A673 (cell line): Measurements from ENCODE around the gene GTPBP10. TPM values are rescaled to one million over a fixed set of nuclear protein-coding genes. Genes with fewer than 3 reads are reported as not detected.

Experiments
- BruUV-seq: library from RNA; stranded (reverse); fragments of 400-500 nt; replicated peaks from 2 replicates; lab custom pipeline; 2021; lab: Mats Ljungman, UMichigan
- CTCF ChIA-PET: fragments of 300-600 bp; sonication (Branson Sonifier 250); formaldehyde crosslinking; loops from one replicate; lab custom pipeline; 2022; ENCODE audit warnings: antibody characterized with exemption; lab: Charles Lee
- POLR2A ChIA-PET: fragments of 300-600 bp; sonication (Branson Sonifier 250); formaldehyde crosslinking; loops from one replicate; lab custom pipeline; 2022; ENCODE audit warnings: antibody characterized with exemption; ENCODE audit not compliant: low non-redundant PET; lab: Charles Lee
- DNase-seq: peaks from one replicate; pipeline ENCODE4 v3.0.0-alpha.2; 2015; ENCODE audit warnings: low spot score
- H3K27ac ChIP-seq: fragments of 200-600 bp; sonication (generic); 2 replicates; pipeline ENCODE4 v1.5.1; 2016; ENCODE audit warnings: mixed run types, low read depth, mild to moderate bottlenecking, mixed read lengths, antibody characterized with exemption, low read length; ENCODE audit not compliant: poor library complexity, severe bottlenecking
- H3K27me3 ChIP-seq: fragments of 200-600 bp; sonication (generic); replicated peaks from 2 replicates; pipeline ENCODE4 v1.6.1; 2017; ENCODE audit warnings: mixed run types, low read depth, mild to moderate bottlenecking, mixed read lengths, antibody characterized with exemption, low read length; ENCODE audit not compliant: insufficient read depth, poor library complexity
- H3K36me3 ChIP-seq: fragments of 200-600 bp; sonication (generic); 2 replicates; pipeline ENCODE4 v1.6.1; 2016; ENCODE audit warnings: mixed run types, mild to moderate bottlenecking, mixed read lengths, antibody characterized with exemption, low read length; ENCODE audit not compliant: insufficient read depth, poor library complexity, severe bottlenecking
- H3K4me1 ChIP-seq: fragments of 200-600 bp; sonication (generic); 2 replicates; pipeline ENCODE4 v1.6.1; 2017; ENCODE audit warnings: mixed run types, mild to moderate bottlenecking, mixed read lengths, antibody characterized with exemption, low read length; ENCODE audit not compliant: insufficient read depth, poor library complexity, severe bottlenecking
- H3K4me3 ChIP-seq: fragments of 200-600 bp; sonication (generic); 2 replicates; pipeline ENCODE4 v1.5.1; 2016; ENCODE audit warnings: low read depth, mixed run types, mild to moderate bottlenecking, mixed read lengths, low read length; ENCODE audit not compliant: poor library complexity, severe bottlenecking
- H3K9me3 ChIP-seq: fragments of 200-600 bp; sonication (generic); 2 replicates; pipeline ENCODE4 v1.6.1; 2016; ENCODE audit warnings: mixed run types, low read depth, mild to moderate bottlenecking, mixed read lengths, antibody characterized with exemption, low read length; ENCODE audit not compliant: poor library complexity, severe bottlenecking
- EZH2 ChIP-seq: fragments of 200-600 bp; sonication (generic); IDR thresholded peaks from 2 replicates; pipeline ENCODE4 v1.6.1; 2017; ENCODE audit warnings: borderline replicate concordance, low read depth, mild to moderate bottlenecking, mixed read lengths, antibody characterized with exemption, low read length; ENCODE audit not compliant: poor library complexity, severe bottlenecking
- intact Hi-C: fragments of 100-400 bp; cut with micrococcal nuclease; formaldehyde crosslinking; loops from one replicate; pipeline ENCODE4 v1.10.0; 2022; ENCODE audit not compliant: unreplicated experiment
- total RNA-seq: library from RNA; stranded (reverse); gene quantifications from 2 replicates; pipeline ENCODE4 v1.2.3, GENCODE V29; 2021
- TF ChIP-seq, protein P1 (sequence below): fragments of 300-800, 200-600 bp; sonication (generic); conservative IDR thresholded peaks from 2 replicates; pipeline ENCODE4 v1.5.1; 2017; ENCODE audit warnings: low read depth, mild to moderate bottlenecking, antibody characterized with exemption, low read length, moderate library complexity, mixed read lengths

Gene GTPBP10
- total RNA-seq, 1 experiment from 2014 or later, result 34.7 TPM

DNA sequence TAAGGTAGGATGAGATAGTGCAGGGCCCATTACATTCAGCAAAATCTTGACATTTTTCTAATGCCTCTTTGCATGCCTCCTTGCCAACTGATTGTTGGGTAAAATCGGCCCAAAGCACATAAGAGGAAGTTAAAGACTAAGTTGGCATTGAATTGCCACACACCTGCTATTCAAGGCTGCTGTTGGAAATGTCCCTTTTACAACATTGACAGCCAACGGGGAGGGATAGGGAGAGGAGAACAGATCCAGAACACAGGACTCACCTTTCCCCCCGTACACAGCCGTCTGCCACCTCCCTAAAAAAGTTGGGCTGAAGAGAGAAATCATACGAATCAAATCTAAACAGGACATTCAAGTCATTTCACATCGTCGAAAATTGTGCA lies 26.1 kb upstream of the GTPBP10 start:
- intact Hi-C loops, result no loop called here
- H3K27me3 ChIP-seq, result peaks cover 20% of the 10 kb centered on the region
- CTCF ChIA-PET, result no interaction called here

GRCh38 chr7:90320801-90321494 lies 25.6 kb upstream of the GTPBP10 start, which contains the start of gene FAM237B:
Gene FAM237B (minus strand): TSS chr7:90321304. CDS start chr7:90319748, 1,556 bp downstream.
- H3K4me3 ChIP-seq, result peak within 1 kb of the TSS; percentile 47
- ChIA-PET POLR2A (no interaction called here), CTCF (no interaction called here)
- no TSS peak for BruUV-seq
- H3K4me1 ChIP-seq, result no peaks in the 10 kb centered on the region
- DNase-seq, result peak; percentile 48
- no peaks in the 10 kb centered on the region for H3K9me3 ChIP-seq
- H3K36me3 ChIP-seq, result no peaks in the 10 kb centered on the region
- intact Hi-C loops, result no loop called here
- peaks cover 20% of the 10 kb centered on the region for H3K27me3 ChIP-seq
- TF ChIP-seq EZH2, result no peak
- TF ChIP-seq, protein P1, sequence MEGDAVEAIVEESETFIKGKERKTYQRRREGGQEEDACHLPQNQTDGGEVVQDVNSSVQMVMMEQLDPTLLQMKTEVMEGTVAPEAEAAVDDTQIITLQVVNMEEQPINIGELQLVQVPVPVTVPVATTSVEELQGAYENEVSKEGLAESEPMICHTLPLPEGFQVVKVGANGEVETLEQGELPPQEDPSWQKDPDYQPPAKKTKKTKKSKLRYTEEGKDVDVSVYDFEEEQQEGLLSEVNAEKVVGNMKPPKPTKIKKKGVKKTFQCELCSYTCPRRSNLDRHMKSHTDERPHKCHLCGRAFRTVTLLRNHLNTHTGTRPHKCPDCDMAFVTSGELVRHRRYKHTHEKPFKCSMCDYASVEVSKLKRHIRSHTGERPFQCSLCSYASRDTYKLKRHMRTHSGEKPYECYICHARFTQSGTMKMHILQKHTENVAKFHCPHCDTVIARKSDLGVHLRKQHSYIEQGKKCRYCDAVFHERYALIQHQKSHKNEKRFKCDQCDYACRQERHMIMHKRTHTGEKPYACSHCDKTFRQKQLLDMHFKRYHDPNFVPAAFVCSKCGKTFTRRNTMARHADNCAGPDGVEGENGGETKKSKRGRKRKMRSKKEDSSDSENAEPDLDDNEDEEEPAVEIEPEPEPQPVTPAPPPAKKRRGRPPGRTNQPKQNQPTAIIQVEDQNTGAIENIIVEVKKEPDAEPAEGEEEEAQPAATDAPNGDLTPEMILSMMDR, result no peak
- H3K27ac ChIP-seq, result no peak within 1 kb of the TSS

More for the DNA sequence above, 26.1 kb upstream of the GTPBP10 start:
- TF ChIP-seq, protein P1, result no peak
- no peak for TF ChIP-seq EZH2
- BruUV-seq, result no TSS peak
- peak overlapping the region; percentile 47 for H3K4me3 ChIP-seq
- no peaks in the 10 kb centered on the region for H3K36me3 ChIP-seq
- POLR2A ChIA-PET, result no interaction called here
- DNase-seq, result no peak
- H3K4me1 ChIP-seq, result no peaks in the 10 kb centered on the region
- H3K27ac ChIP-seq, result no peak overlapping the region
- H3K9me3 ChIP-seq, result no peaks in the 10 kb centered on the region

DNA sequence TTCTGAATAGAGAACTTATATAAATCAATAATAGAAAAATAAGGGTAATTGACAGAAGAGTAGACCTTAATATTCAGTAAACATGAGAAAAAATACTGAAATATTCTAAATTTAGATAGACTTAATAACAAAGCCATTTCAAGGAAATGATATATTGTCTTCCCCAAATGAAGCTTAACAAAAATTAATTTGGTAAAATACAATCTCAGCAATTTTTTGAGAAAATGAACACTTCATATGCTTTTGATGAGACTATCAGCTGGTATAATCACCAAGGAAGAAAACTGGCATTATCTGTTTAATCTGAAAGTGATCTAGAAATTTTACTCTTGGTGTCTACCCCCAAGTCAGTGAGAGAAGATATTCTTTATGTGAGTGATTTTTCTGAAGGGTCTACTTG lies 23.7 kb upstream of the GTPBP10 start:
- CTCF ChIA-PET, result no interaction called here

More for the DNA sequence above, 23.7 kb upstream of the GTPBP10 start:
- DNase-seq, result no peak
- no peaks in the 10 kb centered on the region for H3K9me3 ChIP-seq
- TF ChIP-seq, protein P1, result no peak
- no peak for TF ChIP-seq EZH2
- H3K27me3 ChIP-seq, result peaks cover 20% of the 10 kb centered on the region
- intact Hi-C loops, result no loop called here
- BruUV-seq, result no TSS peak
- H3K4me1 ChIP-seq, result no peaks in the 10 kb centered on the region
- no peak overlapping the region for H3K4me3 ChIP-seq
- H3K36me3 ChIP-seq, result no peaks in the 10 kb centered on the region
- H3K27ac ChIP-seq, result no peak overlapping the region
- POLR2A ChIA-PET, result no interaction called here
